ENCODE measurements around the gene PFDN5. TPM values are rescaled to one million over a fixed set of nuclear protein-coding genes. Genes with fewer than 3 reads are reported as not detected.

PFDN5 gene
- total and polyA plus RNA-seq, 2 experiments from 2014 or later, result 199 to 567 TPM

- H2AFZ ChIP-seq, result no peak overlapping the region
- Mint-ChIP-seq H3K36me3 (ENCODE audit: low read depth) (peaks cover 57% of the 10 kb centered on the region), H3K9me3 (no peaks in the 10 kb centered on the region; the same call in 2 of the 3 replicates), H3K27me3 (ENCODE audit: insufficient read depth, low read depth, poor library complexity) (peaks cover under 1% of the 10 kb centered on the region), H3K4me3 (no peak overlapping the region), H3K27ac (no peak overlapping the region), H3K4me1 (no peaks in the 10 kb centered on the region)
- no peak for ATAC-seq
- H3K79me2 ChIP-seq (replicated peaks; ENCODE audit: insufficient read depth), result no peaks in the 10 kb centered on the region; the same call in 1 of the 2 replicates
- H4K20me1 ChIP-seq (replicated peaks; ENCODE audit: insufficient read depth), result no peaks in the 10 kb centered on the region; the same call in none of the 2 replicates
- no peak overlapping the region for H3K4me2 ChIP-seq
- no peak overlapping the region for H3K4me3 ChIP-seq
- no peak for DNase-seq (ENCODE audit: low spot score)
- TF ChIP-seq POLR2AphosphoS5 (IDR thresholded peaks at IDR 0.05; ENCODE audit: low read depth) (no peak), ZNF114 (CRISPR knock-in tag; IDR thresholded peaks at IDR 0.05) (no peak), ZNF331 (CRISPR knock-in tag; IDR thresholded peaks at IDR 0.05; ENCODE audit: low read depth) (no peak), JUNB (IDR thresholded peaks at IDR 0.05; ENCODE audit: unreplicated experiment) (no peak), NANOG (IDR thresholded peaks at IDR 0.05; ENCODE audit: borderline replicate concordance) (no peak), EZH2phosphoT487 (IDR thresholded peaks at IDR 0.05; ENCODE audit: unreplicated experiment) (no peak), STAT1 (IDR thresholded peaks at IDR 0.05; ENCODE audit: unreplicated experiment) (no peak), EZH2 (IDR thresholded peaks at IDR 0.05; ENCODE audit: low read depth, unreplicated experiment) (no peak), CREB1 (CRISPR knock-in tag; IDR thresholded peaks at IDR 0.05; ENCODE audit: low read depth) (no peak)
- TF ChIP-seq, protein P1, sequence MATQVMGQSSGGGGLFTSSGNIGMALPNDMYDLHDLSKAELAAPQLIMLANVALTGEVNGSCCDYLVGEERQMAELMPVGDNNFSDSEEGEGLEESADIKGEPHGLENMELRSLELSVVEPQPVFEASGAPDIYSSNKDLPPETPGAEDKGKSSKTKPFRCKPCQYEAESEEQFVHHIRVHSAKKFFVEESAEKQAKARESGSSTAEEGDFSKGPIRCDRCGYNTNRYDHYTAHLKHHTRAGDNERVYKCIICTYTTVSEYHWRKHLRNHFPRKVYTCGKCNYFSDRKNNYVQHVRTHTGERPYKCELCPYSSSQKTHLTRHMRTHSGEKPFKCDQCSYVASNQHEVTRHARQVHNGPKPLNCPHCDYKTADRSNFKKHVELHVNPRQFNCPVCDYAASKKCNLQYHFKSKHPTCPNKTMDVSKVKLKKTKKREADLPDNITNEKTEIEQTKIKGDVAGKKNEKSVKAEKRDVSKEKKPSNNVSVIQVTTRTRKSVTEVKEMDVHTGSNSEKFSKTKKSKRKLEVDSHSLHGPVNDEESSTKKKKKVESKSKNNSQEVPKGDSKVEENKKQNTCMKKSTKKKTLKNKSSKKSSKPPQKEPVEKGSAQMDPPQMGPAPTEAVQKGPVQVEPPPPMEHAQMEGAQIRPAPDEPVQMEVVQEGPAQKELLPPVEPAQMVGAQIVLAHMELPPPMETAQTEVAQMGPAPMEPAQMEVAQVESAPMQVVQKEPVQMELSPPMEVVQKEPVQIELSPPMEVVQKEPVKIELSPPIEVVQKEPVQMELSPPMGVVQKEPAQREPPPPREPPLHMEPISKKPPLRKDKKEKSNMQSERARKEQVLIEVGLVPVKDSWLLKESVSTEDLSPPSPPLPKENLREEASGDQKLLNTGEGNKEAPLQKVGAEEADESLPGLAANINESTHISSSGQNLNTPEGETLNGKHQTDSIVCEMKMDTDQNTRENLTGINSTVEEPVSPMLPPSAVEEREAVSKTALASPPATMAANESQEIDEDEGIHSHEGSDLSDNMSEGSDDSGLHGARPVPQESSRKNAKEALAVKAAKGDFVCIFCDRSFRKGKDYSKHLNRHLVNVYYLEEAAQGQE (IDR thresholded peaks at IDR 0.05; ENCODE audit: unreplicated experiment), result no peak
- TF ChIP-seq, protein P2, sequence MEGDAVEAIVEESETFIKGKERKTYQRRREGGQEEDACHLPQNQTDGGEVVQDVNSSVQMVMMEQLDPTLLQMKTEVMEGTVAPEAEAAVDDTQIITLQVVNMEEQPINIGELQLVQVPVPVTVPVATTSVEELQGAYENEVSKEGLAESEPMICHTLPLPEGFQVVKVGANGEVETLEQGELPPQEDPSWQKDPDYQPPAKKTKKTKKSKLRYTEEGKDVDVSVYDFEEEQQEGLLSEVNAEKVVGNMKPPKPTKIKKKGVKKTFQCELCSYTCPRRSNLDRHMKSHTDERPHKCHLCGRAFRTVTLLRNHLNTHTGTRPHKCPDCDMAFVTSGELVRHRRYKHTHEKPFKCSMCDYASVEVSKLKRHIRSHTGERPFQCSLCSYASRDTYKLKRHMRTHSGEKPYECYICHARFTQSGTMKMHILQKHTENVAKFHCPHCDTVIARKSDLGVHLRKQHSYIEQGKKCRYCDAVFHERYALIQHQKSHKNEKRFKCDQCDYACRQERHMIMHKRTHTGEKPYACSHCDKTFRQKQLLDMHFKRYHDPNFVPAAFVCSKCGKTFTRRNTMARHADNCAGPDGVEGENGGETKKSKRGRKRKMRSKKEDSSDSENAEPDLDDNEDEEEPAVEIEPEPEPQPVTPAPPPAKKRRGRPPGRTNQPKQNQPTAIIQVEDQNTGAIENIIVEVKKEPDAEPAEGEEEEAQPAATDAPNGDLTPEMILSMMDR (conservative IDR thresholded peaks at IDR 0.05; ENCODE audit: low read depth in 2 of 2), result no peak
- TF ChIP-seq, protein P3, sequence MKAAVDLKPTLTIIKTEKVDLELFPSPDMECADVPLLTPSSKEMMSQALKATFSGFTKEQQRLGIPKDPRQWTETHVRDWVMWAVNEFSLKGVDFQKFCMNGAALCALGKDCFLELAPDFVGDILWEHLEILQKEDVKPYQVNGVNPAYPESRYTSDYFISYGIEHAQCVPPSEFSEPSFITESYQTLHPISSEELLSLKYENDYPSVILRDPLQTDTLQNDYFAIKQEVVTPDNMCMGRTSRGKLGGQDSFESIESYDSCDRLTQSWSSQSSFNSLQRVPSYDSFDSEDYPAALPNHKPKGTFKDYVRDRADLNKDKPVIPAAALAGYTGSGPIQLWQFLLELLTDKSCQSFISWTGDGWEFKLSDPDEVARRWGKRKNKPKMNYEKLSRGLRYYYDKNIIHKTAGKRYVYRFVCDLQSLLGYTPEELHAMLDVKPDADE (IDR thresholded peaks at IDR 0.05), result no peak
- no peak overlapping the region for H3K27ac ChIP-seq (ENCODE audit: low read depth)
- H3K4me1 ChIP-seq (ENCODE audit: insufficient read depth), result no peaks in the 10 kb centered on the region
- no peaks in the 10 kb centered on the region for H3K9me2 ChIP-seq (ENCODE audit: insufficient read depth)
- peaks cover 15% of the 10 kb centered on the region for H3K36me3 ChIP-seq (ENCODE audit: insufficient read depth)
- no peaks in the 10 kb centered on the region for H3K27me3 ChIP-seq (ENCODE audit: insufficient read depth)
- 0 out of 2 replicates have a peak, but pooled peaks cover 3% of the 10 kb centered on the region for H3F3A ChIP-seq (replicated peaks; ENCODE audit: low read depth)
These were observed 11.5 kb downstream of the PFDN5 start for GRCh38 chr12:53306826-53307225.

All from GM23338 (cell line).